Heart right ventricle (tissue), 16 donors: ENCODE data around the gene MYOF. TPM values are rescaled to one million over a fixed set of nuclear protein-coding genes. Genes with fewer than 3 reads are reported as not detected.
A peak's percentile ranks its signal among the peaks of the same experiment; 100 is the strongest.
"Not testable (repeated sequence)": the region's sequence is repeated elsewhere in the genome, so short reads cannot be mapped to it uniquely, and the experiment has no call there.

Experiments used
- ATAC-seq, 8 donors: fragments of 200-7000 bp; cut with Tn5 transposase; one replicate each; pipeline ENCODE4 v1.9.1; 2020; ENCODE audit warnings: mild to moderate bottlenecking in 8 of 8, moderate library complexity in 8 of 8, moderate number of reproducible peaks in 1 of 8
- DNase-seq, 2 donors: peaks; one replicate each; pipeline ENCODE4 v3.0.0-alpha.2; 2020
- H3K27ac ChIP-seq, 10 donors: fragments of 200-600 bp; sonication (generic) in 2 of 10; one replicate each; pipeline versions ENCODE4 v1.5.0 to v1.8.0; 2020 to 2022; ENCODE audit warnings: mild to moderate bottlenecking in 3 of 10
- H3K27me3 ChIP-seq, 7 donors: fragments of 200-600 bp; one replicate each; pipeline ENCODE4 v1.8.0; 2021 to 2022; ENCODE audit warnings: mild to moderate bottlenecking in 2 of 7
- H3K36me3 ChIP-seq, 9 donors: fragments of 200-600 bp; sonication (generic) in 1 of 9; one replicate each; pipeline versions ENCODE4 v1.5.0 to v1.8.0; 2020 to 2022; ENCODE audit warnings: mild to moderate bottlenecking in 2 of 9
- H3K4me1 ChIP-seq, 9 donors: fragments of 200-600 bp; sonication (generic) in 1 of 9; one replicate each; pipeline versions ENCODE4 v1.5.0 to v1.8.0; 2020 to 2022; ENCODE audit warnings: mild to moderate bottlenecking in 4 of 9
- H3K4me3 ChIP-seq, 10 donors: fragments of 200-600 bp; sonication (generic) in 2 of 10; one replicate each; pipeline versions ENCODE4 v1.5.0 to v1.8.0; 2020 to 2022; ENCODE audit warnings: mild to moderate bottlenecking in 7 of 10, moderate library complexity in 2 of 10
- H3K9me3 ChIP-seq, 11 donors: fragments of 200-600 bp in 10 of 11; sonication (generic) in 2 of 11; one replicate each; pipeline versions ENCODE4 v1.5.0 to v1.8.0; 2013 to 2022; ENCODE audit warnings: mild to moderate bottlenecking in 2 of 11, control low read depth in 1 of 11, moderate library complexity in 1 of 11
- CTCF ChIP-seq, 9 donors: fragments of 200-600 bp; sonication (generic) in 2 of 9; IDR thresholded peaks; one replicate each; pipeline versions ENCODE4 v1.5.0 to v1.8.0; 2021 to 2022; ENCODE audit warnings: antibody characterized with exemption in 9 of 9, mild to moderate bottlenecking in 5 of 9, moderate library complexity in 1 of 9
- WGBS, 2 donors: extraction: QIAGEN DNeasy Blood & Tissue Kit; methylation state at CpG; one replicate each; pipeline ENCODE4 v1.1.7; 2013; ENCODE audit warnings: inconsistent platforms in 1 of 2; 5-methylcytosine and 5-hydroxymethylcytosine counted together
- intact Hi-C, 10 donors: fragments of 100-400 bp; cut with DNase I; formaldehyde crosslinking; loops; one replicate each; pipeline versions ENCODE4 v1.11.1 to v1.14.2; 2022
- polyA plus RNA-seq, 2 donors: library from polyadenylated mRNA; stranded (reverse); fragments of 200-250 nt; gene quantifications; one replicate each; pipeline ENCODE4 v1.2.3, GENCODE V29; 2013
- total RNA-seq, 10 donors: library from RNA; stranded (reverse); fragmentation: NEBNext Ultra II Directional in 3 of 10; extraction: Animal tissue kit (Norgen Biotek cat#: 25700) in 3 of 10; gene quantifications; one replicate each; pipeline versions ENCODE4 v1.2.1 to v1.2.4, GENCODE V29; 2021 to 2023
- donor health status: Arrhythmogenic right ventricular cardiomyopathy.
- donor health status: ischemic (EF 13 %, LVEDD 7.1; RV severe dilation, severe dysfunction).
- donor health status: healthy with polysubstance abuse.
- donor health status: DM: no; HTN: yes; CAD: no.
- donor health status: DM: no; HTN: no; CAD: no.
- donor health status: ischemic (EF 25% LVEDD 6.9; RV normal size, moderate dysfunction).
- donor health status: ischemic (EF 25% LVEDD 5.7; RV mildly dilated, moderate dysfunction).
- donor health status: healthy.
- donor health status: DM: yes; HTN: yes; CAD: no.
- donor health status: Ischemic cardiomyopathy.
- donor health status: ischemic (EF 35%, LVEDD 5.7; RV mildly dilated, moderate dysfunction).
- donor health status: nonischemic (EF 11% LVEDD 7.7; RV severe dilation, severe dysfunction).
- donor health status: DM: yes; HTN: yes; CAD: no.
- donor health status: PGD.
- donor health status: ischemic (EF 29% LVEDD 5.4; RV normal size, mild dysfunction).
- donor health status: nonischemic (EF 23%, LVEDD 6.1; RV moderate dilation, normal function).

Gene MYOF
- total and polyA plus RNA-seq, 12 donors, result 14.5 to 54.6 (median 36.3) TPM

- intact Hi-C loops, result loop anchor here in 1 of 10 donors (5.0 kb wide), 1 partner anchor 44 kb away; no protein-coding TSS in a partner anchor
- Histone ChIP-seq H3K27ac (peak overlapping the region in 9 of 10 donors; percentile 31 to 92 (median 73)), H3K36me3 (peaks cover 0 to 27% (median 0%) of the 10 kb centered on the region in 9 donors), H3K27me3 (no peaks in the 10 kb centered on the region), H3K4me1 (peaks cover 10 to 62% (median 47%) of the 10 kb centered on the region in 9 donors), H3K4me3 (no peak overlapping the region), H3K9me3 (no peaks in the 10 kb centered on the region)
- WGBS, 2 donors, result 76 to 79% methylated on average over 6 of the region's 6 CpGs
- ATAC-seq, result no peak
- DNase-seq, result no peak
- TF ChIP-seq CTCF (IDR thresholded peaks at IDR 0.05), result no peak
Measured at GRCh38 chr10:93420944-93421825, 60.9 kb downstream of the MYOF start.

GRCh38 chr10:93420091-93420490, 62.0 kb downstream of the MYOF start:
- H3K27me3 ChIP-seq, result no peaks in the 10 kb centered on the region
- no peaks in the 10 kb centered on the region for H3K9me3 ChIP-seq
- H3K4me3 ChIP-seq, result no peak overlapping the region
- TF ChIP-seq CTCF (IDR thresholded peaks at IDR 0.05), result no peak
- DNase-seq (peak in 1 of 2 donors; percentile 75), ATAC-seq (peak; percentile 53 to 82 (median 70))
- intact Hi-C loops, result loop anchor here in 1 of 10 donors (5.0 kb wide), 1 partner anchor 43 kb away; no protein-coding TSS in a partner anchor
- peaks cover 10 to 68% (median 47%) of the 10 kb centered on the region in 9 donors for H3K4me1 ChIP-seq
- WGBS, 2 donors, result 10 to 21% methylated on average over 5 of the region's 5 CpGs
- H3K36me3 ChIP-seq, result peaks cover 0 to 17% (median 0%) of the 10 kb centered on the region in 9 donors
- peak overlapping the region; percentile 21 to 92 (median 73) for H3K27ac ChIP-seq

GRCh38 chr10:93419016-93419415, 63.1 kb downstream of the MYOF start:
- not testable (repeated sequence) for H3K4me3 ChIP-seq, ATAC-seq, DNase-seq, H3K27me3 ChIP-seq, H3K9me3 ChIP-seq
- H3K27ac ChIP-seq, result peak overlapping the region in 7 of 10 donors; percentile 39 to 92 (median 80)
- H3K4me1 ChIP-seq, result peaks cover 10 to 73% (median 54%) of the 10 kb centered on the region in 9 donors
- 89 to 93% methylated on average over 8 of the region's 8 CpGs for WGBS, 2 donors
- intact Hi-C loops, result loop anchor here in 2 of 10 donors (5.0 kb wide), 2 partner anchors 48 to 63 kb away; partner anchors contain the start of gene MYOF (in 1 of the 2)
- peaks cover 0 to 12% (median 0%) of the 10 kb centered on the region in 9 donors for H3K36me3 ChIP-seq

- H3K36me3 ChIP-seq, result peaks cover 0 to 5% (median 0%) of the 10 kb centered on the region in 9 donors
- no peak overlapping the region for H3K4me3 ChIP-seq
- peak overlapping the region in 8 of 10 donors; percentile 19 to 92 (median 68) for H3K27ac ChIP-seq
- WGBS, 2 donors, result 32 to 55% methylated on average over 3 of the region's 3 CpGs
- DNase-seq (no peak), ATAC-seq (peak in 2 of 8 donors; percentile 11 to 12)
- no peak for TF ChIP-seq CTCF (IDR thresholded peaks at IDR 0.05)
- intact Hi-C loops, result loop anchor here in 2 of 10 donors (5.0 kb wide), 2 partner anchors 49 to 64 kb away; partner anchors contain the start of gene MYOF (in 1 of the 2)
- H3K27me3 ChIP-seq, result no peaks in the 10 kb centered on the region
- H3K9me3 ChIP-seq, result no peaks in the 10 kb centered on the region
- H3K4me1 ChIP-seq, result peaks cover 10 to 84% (median 65%) of the 10 kb centered on the region in 9 donors
Measured at GRCh38 chr10:93417921-93418320, 64.2 kb downstream of the MYOF start.
